Measurements from ENCODE around the gene PLCB3.

DNA sequence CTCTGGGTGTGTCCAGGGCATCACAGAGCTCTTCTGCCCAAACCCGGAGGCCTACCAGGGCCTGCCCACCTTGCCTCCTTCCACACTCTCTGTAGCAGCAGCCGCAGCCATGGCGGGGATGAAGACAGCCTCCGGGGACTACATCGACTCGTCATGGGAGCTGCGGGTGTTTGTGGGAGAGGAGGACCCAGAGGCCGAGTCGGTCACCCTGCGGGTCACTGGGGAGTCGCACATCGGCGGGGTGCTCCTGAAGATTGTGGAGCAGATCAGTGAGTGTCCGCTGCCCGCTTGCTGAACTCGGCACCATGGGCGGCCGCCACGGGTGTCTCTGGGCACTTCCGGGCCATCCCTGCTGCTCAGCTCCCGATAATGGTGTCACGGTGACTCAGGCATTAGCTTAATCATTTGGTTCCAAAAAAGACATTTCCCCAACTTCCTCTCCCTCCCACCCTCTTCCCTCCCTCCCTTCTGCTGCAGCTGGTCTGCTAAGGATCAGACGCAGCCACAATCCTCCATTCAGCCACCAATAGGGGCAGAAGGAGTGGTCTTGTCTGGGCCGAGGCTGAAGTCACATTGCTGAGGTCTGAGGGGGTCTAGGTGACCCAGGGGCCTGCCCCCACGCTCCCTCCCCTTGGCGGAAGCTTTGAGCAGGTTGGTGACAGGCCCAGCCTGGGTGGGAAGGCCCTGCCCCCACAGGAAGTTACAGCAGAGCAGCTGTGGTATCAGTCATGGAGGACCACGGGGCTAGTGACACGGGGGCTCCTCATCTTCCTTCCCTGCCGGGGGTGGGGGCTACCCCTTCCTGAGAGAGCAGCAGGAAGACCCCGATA is 43.9 kb upstream of the PLCB3 start:
- no peak for TF ChIP-seq TCF7L2 (IDR thresholded peaks at IDR 0.05; ENCODE audit: low read depth, low read length)
- no peak for TF ChIP-seq POLR2AphosphoS5 (IDR thresholded peaks at IDR 0.05; ENCODE audit: low read depth, low read length)
- TF ChIP-seq CTCF (IDR thresholded peaks at IDR 0.05), result no peak
- no peak for TF ChIP-seq SIN3A (IDR thresholded peaks at IDR 0.05; ENCODE audit: borderline replicate concordance, insufficient read depth, low read depth, low read length)
- TF ChIP-seq, protein P1, sequence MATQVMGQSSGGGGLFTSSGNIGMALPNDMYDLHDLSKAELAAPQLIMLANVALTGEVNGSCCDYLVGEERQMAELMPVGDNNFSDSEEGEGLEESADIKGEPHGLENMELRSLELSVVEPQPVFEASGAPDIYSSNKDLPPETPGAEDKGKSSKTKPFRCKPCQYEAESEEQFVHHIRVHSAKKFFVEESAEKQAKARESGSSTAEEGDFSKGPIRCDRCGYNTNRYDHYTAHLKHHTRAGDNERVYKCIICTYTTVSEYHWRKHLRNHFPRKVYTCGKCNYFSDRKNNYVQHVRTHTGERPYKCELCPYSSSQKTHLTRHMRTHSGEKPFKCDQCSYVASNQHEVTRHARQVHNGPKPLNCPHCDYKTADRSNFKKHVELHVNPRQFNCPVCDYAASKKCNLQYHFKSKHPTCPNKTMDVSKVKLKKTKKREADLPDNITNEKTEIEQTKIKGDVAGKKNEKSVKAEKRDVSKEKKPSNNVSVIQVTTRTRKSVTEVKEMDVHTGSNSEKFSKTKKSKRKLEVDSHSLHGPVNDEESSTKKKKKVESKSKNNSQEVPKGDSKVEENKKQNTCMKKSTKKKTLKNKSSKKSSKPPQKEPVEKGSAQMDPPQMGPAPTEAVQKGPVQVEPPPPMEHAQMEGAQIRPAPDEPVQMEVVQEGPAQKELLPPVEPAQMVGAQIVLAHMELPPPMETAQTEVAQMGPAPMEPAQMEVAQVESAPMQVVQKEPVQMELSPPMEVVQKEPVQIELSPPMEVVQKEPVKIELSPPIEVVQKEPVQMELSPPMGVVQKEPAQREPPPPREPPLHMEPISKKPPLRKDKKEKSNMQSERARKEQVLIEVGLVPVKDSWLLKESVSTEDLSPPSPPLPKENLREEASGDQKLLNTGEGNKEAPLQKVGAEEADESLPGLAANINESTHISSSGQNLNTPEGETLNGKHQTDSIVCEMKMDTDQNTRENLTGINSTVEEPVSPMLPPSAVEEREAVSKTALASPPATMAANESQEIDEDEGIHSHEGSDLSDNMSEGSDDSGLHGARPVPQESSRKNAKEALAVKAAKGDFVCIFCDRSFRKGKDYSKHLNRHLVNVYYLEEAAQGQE (IDR thresholded peaks at IDR 0.05; ENCODE audit: insufficient read depth in 1 of 2, low read depth in 2 of 2, low read length in 1 of 2), result no peak

Measured in Panc1 (cell line).